ENCODE results near the gene MARCHF5.
"Not testable (repeated sequence)": the region's sequence is repeated elsewhere in the genome, so short reads cannot be mapped to it uniquely, and the experiment has no call there.

DNA sequence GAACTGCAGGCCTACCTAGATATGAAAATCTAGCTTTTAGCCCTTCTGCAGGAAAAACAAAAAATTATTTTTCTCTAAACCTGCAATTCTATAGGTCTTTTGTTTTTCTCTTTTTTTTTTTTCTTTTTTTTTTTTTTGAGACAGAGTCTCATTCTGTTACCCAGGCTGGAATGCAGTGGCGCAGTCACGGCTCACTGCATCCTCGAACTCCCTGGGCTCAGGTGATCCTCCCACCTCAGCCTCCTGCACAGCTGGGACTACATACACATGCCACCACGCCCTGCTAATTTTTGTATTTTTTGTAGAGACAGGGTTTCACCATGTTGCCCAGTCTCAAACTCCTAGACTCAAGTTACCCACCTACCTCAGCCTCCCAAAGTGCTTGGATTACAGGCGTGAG is 54.6 kb downstream of the MARCHF5 start:
- not testable (repeated sequence) for TF ChIP-seq CTCF (IDR thresholded peaks at IDR 0.05; ENCODE audit: borderline replicate concordance, extremely low read depth, low read length, poor library complexity, severe bottlenecking); EZH2 (IDR thresholded peaks at IDR 0.05; ENCODE audit: borderline replicate concordance, low read depth, low read length, severe bottlenecking)

Data from DND-41 (cell line).